Glutamatergic neuron (in vitro differentiated cells): ENCODE measurements around the gene TNPO3. TPM values are rescaled to one million over a fixed set of nuclear protein-coding genes. Genes with fewer than 3 reads are reported as not detected.
"Not testable (repeated sequence)": the region's sequence is repeated elsewhere in the genome, so short reads cannot be mapped to it uniquely, and the experiment has no call there.

Experiments
- DNase-seq: peaks from one replicate; pipeline ENCODE4 v3.0.0; 2022
- H3K27ac Mint-ChIP-seq: one replicate; pipeline ENCODE4 v1.8.0; 2020; ENCODE audit warnings: mild to moderate bottlenecking, mixed read lengths, inconsistent platforms; ENCODE audit not compliant: unreplicated experiment
- H3K27me3 Mint-ChIP-seq: one replicate; pipeline ENCODE4 v1.8.0; 2020; ENCODE audit warnings: mild to moderate bottlenecking, moderate library complexity, mixed read lengths, inconsistent platforms; ENCODE audit not compliant: unreplicated experiment
- H3K36me3 Mint-ChIP-seq: one replicate; pipeline ENCODE4 v1.8.0; 2020; ENCODE audit warnings: mild to moderate bottlenecking, mixed read lengths, inconsistent platforms; ENCODE audit not compliant: unreplicated experiment
- H3K4me1 Mint-ChIP-seq: one replicate; pipeline ENCODE4 v1.8.0; 2020; ENCODE audit warnings: mild to moderate bottlenecking, low read depth, mixed read lengths, inconsistent platforms; ENCODE audit not compliant: unreplicated experiment
- H3K4me3 Mint-ChIP-seq: one replicate; pipeline ENCODE4 v1.8.0; 2020; ENCODE audit warnings: mild to moderate bottlenecking, mixed read lengths, inconsistent platforms; ENCODE audit not compliant: unreplicated experiment
- H3K9me3 Mint-ChIP-seq: one replicate; pipeline ENCODE4 v1.8.0; 2020; ENCODE audit warnings: mild to moderate bottlenecking, moderate library complexity, mixed read lengths, inconsistent platforms; ENCODE audit not compliant: unreplicated experiment
- total RNA-seq: library from RNA; stranded (reverse); fragmentation: NEBNext Ultra II Directional; extraction: Animal tissue kit (Norgen Biotek cat#: 25700); gene quantifications from one replicate; pipeline ENCODE4 v1.2.1, GENCODE V29; 2021; ENCODE audit not compliant: unreplicated experiment
- TF ChIP-seq, protein P1 (sequence below): fragments of 200-600 bp; sonication (generic); IDR thresholded peaks from one replicate; pipeline ENCODE4 v1.5.0; 2021; ENCODE audit not compliant: partially characterized antibody, unreplicated experiment

Gene TNPO3
- total RNA-seq, 1 donor from 2014 or later = 53.8 TPM

DNA sequence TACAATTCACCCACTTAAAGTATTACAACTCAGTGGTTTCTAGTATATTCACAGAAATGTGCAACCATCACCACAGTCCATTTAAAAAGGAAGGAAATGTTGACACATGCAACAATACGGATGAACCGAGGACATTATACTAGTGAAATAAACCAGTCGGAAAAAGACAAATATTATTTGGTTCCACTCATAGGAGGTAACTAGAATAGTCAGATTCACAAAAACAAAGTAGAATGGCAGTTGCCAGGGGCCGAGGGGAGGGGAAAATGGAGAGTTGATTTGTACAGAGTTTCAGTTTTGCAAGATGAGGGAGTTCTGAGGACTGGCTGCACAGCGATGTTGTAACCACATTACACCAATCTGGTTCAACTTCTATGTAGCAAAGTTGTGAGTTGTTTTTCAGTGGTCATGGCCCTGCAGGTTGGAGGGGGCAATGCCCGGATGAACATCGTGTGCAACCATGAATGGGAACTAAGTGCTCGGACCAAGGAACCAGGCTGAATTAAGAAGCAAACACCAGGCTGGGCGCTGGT, 17.6 kb upstream of the TNPO3 start:
- H3K9me3 Mint-ChIP-seq = peaks cover 2% of the 10 kb centered on the region
- no peaks in the 10 kb centered on the region for H3K36me3 Mint-ChIP-seq
- no peak overlapping the region for H3K27ac Mint-ChIP-seq
- TF ChIP-seq, protein P1, sequence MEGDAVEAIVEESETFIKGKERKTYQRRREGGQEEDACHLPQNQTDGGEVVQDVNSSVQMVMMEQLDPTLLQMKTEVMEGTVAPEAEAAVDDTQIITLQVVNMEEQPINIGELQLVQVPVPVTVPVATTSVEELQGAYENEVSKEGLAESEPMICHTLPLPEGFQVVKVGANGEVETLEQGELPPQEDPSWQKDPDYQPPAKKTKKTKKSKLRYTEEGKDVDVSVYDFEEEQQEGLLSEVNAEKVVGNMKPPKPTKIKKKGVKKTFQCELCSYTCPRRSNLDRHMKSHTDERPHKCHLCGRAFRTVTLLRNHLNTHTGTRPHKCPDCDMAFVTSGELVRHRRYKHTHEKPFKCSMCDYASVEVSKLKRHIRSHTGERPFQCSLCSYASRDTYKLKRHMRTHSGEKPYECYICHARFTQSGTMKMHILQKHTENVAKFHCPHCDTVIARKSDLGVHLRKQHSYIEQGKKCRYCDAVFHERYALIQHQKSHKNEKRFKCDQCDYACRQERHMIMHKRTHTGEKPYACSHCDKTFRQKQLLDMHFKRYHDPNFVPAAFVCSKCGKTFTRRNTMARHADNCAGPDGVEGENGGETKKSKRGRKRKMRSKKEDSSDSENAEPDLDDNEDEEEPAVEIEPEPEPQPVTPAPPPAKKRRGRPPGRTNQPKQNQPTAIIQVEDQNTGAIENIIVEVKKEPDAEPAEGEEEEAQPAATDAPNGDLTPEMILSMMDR = no peak
- no peak overlapping the region for H3K4me3 Mint-ChIP-seq
- DNase-seq = no peak
- no peaks in the 10 kb centered on the region for H3K4me1 Mint-ChIP-seq
- H3K27me3 Mint-ChIP-seq = no peaks in the 10 kb centered on the region

DNA sequence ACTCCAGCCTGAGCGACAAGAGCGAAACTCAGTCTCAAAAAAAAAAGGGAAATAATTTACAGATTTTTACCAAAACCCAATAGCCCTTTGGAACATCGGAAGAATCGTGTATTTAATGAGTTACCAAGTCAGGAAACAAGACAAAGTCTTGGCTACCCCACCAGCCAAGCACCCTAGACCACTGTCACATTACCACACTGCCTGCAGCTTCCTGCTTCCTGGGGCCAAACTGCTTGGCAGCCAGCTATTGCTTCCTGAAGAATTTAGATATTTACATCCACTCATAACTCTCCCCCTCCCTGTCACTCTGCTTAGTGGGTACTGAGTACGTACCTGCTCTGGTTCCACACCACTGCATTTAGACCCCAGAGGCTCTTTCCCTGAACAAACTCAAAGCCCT, 14.1 kb upstream of the TNPO3 start:
- no peaks in the 10 kb centered on the region for H3K27me3 Mint-ChIP-seq
- no peak overlapping the region for H3K27ac Mint-ChIP-seq
- no peaks in the 10 kb centered on the region for H3K4me1 Mint-ChIP-seq
- H3K36me3 Mint-ChIP-seq = no peaks in the 10 kb centered on the region
- H3K4me3 Mint-ChIP-seq = no peak overlapping the region
- H3K9me3 Mint-ChIP-seq = no peaks in the 10 kb centered on the region
- TF ChIP-seq, protein P1 = no peak
- DNase-seq = no peak

DNA sequence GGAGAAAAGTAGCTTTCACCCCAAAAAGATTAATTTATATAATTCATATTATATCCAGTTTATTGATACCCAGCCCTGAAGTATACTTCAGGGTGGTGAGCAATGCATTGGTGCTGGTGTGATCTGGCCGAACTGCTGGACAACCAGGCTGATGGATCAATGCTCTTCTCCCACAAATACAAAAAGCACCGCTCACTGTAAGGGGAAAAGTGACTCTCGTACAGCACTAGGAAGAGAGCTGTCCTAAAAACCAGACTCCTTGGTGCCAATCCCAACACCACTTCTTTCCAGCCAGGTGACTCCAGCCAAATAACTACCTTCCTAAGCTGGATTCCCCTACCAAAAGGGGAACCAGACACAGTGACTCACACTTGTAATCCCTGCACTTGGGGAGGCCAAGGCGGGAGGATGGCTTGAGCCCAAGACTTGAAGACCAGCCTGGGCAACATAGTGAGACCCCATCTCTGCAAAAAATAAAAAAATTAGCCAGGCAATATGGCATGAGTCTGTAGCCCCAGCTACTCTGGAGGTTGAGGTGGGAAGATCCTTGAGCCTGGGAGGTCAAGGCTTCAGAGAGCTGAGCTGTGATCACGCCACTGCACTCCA, 13.1 kb upstream of the TNPO3 start:
- H3K4me3 Mint-ChIP-seq = no peak overlapping the region
- H3K27me3 Mint-ChIP-seq = no peaks in the 10 kb centered on the region
- TF ChIP-seq, protein P1 = no peak
- H3K36me3 Mint-ChIP-seq = no peaks in the 10 kb centered on the region
- no peak overlapping the region for H3K27ac Mint-ChIP-seq
- DNase-seq = no peak
- no peaks in the 10 kb centered on the region for H3K9me3 Mint-ChIP-seq
- H3K4me1 Mint-ChIP-seq = no peaks in the 10 kb centered on the region

DNA sequence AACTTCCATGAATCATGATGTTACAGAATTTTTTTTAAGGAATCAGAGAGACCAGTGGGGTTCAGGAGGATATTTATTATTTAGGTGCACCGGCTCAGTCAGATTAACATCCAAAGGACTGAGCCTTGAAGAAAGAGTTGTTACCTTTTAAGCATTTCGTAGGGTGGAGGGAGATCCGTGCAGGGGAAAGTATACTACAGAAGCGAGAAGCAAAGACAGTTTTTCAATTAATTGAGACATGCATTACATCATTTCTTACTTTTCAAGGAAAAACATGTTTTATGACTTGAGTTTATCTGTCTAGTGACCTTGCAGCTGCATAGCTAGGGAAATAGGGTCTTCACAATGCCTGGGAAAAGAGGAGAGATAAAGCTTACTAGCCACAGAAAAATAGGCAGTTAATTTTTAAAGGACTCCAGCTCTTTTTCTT, 12.2 kb upstream of the TNPO3 start:
- H3K36me3 Mint-ChIP-seq, H3K9me3 Mint-ChIP-seq, H3K4me1 Mint-ChIP-seq, DNase-seq, H3K27ac Mint-ChIP-seq, H3K27me3 Mint-ChIP-seq, H3K4me3 Mint-ChIP-seq: not testable (repeated sequence)

DNA sequence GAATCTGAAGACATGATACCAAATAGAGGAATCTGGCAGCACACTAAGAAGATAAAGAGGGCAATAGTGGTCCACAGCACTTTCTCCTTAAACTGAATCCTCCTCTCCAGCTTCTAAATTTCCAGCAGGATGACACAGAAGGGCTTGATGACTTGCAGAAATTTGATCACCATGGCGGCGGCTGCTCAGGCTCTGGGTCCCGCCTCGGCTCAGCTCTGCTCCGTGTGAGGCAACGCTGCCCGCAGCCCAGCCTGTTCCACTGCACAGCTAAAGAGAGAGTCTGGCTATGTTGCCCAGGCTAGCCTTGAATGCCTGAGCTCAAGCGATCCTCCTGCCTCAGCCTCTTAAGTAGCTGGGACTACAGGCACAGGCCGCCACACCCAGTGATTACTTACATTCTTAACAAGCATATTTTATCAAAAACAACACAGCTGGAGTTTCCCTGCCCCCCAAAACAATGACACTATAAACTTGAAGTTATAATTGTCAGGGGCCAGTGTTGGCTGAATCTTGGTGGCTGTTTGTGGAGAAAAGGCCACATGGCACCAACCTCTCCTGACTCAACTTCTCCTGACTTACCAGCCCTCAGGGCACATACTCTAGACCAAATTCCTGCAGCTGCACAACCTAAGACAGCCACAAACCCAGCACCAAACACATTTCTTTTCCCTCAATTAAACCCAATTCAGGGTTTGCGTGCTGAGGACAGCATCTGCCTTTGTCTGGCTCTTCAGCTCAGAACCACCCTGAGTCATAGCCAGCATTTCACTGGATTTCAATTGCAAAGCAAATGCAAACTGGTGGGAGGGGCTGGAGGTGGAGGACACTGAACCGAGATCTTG, 11.6 kb upstream of the TNPO3 start:
- Mint-ChIP-seq H3K4me1 (no peaks in the 10 kb centered on the region), H3K27me3 (no peaks in the 10 kb centered on the region), H3K27ac (no peak overlapping the region), H3K9me3 (no peaks in the 10 kb centered on the region), H3K36me3 (no peaks in the 10 kb centered on the region), H3K4me3 (no peak overlapping the region)
- DNase-seq = no peak
- TF ChIP-seq, protein P1 = no peak
